NCI-H510A (cell line): ENCODE measurements around the gene NOC2L.
"Not testable (repeated sequence)": the region's sequence is repeated elsewhere in the genome, so short reads cannot be mapped to it uniquely, and the experiment has no call there.

Source experiments
- DNase-seq: peaks from one replicate; lab custom pipeline; 2025; lab: John Stamatoyannopoulos, UW

The NOC2L gene

GRCh38 chr1:958823-959730, at the start of gene NOC2L:
NOC2L (minus strand) TSS chr1:959256; CDS start chr1:959240, 16 bp downstream.
- peak; percentile 56 for DNase-seq

DNA sequence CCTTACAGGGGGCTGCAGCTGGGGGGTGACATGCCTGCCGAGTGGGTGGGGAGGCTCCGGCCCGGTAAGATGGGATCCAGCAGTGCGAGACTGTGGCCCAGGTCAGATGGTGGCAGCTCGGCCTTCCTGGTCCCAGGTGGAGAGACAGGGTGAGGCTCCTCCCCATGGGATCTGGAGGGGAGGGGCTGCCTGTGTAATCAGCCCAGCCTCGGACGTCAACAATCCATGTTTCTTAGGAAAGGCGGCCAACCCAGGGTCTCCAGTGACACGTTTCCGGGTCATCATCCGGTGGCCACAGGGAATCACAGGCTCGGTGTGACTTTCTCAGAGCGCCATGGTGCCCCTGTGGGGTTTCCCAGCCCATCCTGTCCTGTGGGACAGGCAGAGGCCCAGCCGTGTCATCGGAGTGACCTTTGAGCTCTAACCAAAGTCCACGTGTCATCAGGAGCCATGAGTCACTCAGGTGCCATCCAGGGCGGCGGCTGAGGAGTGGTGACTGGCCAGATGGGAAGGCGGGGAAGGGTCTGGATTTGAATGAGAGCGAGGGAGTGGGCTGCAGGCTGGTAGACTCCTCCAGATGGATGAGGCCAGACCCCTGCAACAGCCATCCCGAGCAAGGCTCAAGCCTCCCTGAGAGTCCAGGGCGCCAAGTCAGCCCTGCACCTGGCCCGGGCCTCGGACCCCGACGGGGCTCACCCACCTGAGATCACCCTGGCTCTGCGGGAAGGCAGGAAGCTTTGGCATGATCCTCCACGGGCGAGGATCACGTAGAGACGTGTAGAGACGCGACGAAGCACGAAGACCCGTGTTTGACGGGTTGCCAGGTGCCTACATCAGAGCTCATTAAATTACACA, 47.5 kb upstream of the NOC2L start:
- DNase-seq, result no peak

GRCh38 chr1:1005774-1006304, 46.8 kb upstream of the NOC2L start:
- no peak for DNase-seq

DNA sequence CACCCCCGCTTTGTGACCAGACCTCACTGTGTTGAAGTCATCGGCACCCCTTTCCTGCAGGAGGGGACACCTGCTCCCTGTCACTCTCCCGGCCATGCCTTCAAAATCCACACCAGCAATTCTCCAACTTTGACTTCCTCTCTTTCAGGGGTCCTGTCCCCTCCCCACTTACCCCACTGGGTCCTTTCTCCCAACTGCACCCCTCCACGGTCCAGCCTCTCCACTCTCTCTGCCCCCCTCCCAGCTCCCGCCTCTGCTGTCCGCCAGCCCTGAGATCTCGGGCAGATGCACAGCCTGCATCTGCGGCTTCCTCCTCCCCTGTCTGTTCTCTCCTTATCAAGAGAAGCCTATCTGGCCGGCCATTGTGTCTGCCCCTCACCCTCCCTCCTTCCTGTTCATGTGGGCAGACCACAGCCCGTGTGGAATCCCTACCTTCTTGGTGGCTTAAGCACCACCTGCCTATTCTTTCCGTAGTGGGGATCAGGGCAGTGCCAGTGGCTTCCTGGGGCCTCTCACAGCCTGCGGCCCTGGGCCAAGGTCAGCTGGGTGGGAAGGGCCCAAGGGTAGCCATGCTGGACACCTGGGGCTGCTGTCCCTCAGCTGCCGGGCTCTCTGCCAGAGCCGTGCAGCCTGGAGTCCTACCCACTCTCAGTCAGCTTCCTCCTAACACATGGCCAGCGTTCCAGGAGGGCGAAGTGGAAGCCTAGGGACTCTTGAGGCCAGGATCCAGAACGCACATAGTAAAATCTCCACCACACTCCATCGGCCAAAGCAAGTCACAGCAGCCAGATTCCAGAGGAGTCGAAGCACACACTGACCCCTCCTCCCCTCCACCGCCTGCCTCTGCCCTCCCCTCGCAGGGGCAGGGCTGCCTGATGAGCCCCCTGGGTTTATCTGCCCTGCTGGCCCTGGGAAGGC, 46.0 kb upstream of the NOC2L start:
- no peak for DNase-seq

- no peak for DNase-seq
Observed at GRCh38 chr1:1004420-1004779, 45.3 kb upstream of the NOC2L start.

DNA sequence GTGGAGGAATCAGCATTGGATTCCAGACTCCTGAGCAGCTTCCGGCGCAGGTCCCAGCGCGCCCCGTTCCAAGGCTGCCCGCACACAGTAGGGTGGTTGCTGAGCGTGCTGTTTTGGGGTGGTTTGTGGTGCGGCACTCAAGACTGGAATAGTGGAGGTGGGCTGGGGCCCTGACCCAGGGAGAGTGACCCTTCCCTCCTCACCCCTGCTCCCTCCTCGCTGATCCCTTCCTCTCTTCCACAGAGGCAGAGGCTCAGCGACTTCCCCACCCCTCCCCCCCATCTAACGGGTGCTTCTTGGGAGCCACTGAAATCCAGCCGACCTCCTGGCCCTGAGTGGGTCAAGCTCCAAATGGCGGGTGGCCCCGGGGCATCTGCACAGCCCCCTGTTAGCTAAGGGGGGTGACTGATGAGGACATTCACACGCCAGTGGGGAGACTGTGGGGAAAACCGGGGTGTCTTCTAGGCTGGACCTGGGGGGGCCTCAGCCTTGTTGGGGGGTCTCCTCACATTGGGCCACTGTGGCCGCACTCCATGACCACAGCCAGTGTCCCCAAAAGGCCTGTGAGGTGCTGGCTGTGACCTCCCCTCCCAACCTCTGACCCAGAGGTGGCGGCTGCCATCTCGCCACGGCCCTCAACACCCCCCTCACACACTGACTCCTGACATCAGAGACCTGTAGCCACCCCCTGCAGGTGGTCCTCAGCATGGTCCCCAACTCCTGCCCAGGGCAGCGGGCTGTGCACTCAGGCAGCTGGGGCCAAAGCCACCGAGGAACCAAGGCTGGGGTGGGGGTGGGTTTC, 44.8 kb upstream of the NOC2L start:
- no peak for DNase-seq

DNA sequence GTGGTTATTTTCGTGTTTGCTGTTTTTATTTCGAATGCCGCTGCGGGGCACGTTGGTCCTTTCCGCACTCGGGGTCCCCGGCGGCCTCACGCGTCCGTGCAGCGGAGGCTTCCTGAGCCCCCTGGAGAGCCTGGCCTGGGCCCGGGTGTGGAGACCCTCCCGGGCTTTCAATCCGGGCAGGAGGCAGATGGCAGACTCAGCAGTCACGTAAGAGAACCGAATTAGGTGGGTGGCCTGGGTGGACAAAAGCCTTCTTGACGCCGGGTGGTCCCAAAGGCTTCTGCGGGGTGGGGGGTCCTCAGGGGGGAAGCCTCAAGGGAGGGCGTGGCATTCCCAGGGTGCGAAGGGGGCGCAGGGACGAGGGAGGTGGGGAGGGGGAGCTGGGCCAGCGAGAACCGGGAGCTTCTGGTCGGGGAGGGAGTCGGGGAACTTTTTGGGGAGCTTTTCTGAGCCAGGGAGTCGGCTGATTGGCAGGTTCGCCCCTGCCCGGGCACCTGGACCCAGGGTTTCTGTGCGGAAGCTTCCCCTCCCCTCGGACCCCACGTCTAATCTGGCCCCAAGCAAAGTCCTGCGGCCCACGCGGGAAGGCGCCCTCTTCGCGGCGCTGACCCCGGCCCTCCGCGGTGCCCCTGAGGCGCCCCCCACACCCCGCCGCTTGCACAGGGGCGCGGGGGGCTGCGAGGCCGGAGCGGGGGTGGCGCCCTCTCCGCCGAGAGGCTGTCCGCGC, 42.2 kb upstream of the NOC2L start:
- DNase-seq, result no peak

- DNase-seq, result peak; percentile 90
Observed at GRCh38 chr1:1000357-1001056, 41.5 kb upstream of the NOC2L start.

GRCh38 chr1:999725-1000356, 40.8 kb upstream of the NOC2L start, which contains the start of gene HES4:
HES4 (minus strand) TSS chr1:1000097; CDS start chr1:999973, 124 bp downstream.
- DNase-seq, result peak; percentile 96

- peak; percentile 43 for DNase-seq
Observed at GRCh38 chr1:998995-999724, 40.1 kb upstream of the NOC2L start.

GRCh38 chr1:998745-998994, 39.6 kb upstream of the NOC2L start:
- no peak for DNase-seq

- no peak for DNase-seq
Observed at GRCh38 chr1:997993-998744, 39.1 kb upstream of the NOC2L start.

DNA sequence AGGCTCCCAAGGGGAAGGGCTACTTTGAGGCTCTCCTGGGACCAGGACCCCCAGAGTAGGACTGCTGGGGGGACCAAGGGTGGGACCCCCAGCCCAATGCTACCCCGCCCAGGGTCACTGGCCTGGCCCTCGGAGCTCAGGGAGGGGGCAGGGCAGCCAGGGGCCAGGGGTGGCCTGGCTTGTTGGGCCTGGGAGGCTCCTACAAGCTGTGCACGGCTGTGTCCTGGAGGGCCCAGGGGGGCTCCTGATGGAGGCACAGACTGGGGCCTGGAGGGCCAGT, 38.6 kb upstream of the NOC2L start:
- DNase-seq, result no peak

DNA sequence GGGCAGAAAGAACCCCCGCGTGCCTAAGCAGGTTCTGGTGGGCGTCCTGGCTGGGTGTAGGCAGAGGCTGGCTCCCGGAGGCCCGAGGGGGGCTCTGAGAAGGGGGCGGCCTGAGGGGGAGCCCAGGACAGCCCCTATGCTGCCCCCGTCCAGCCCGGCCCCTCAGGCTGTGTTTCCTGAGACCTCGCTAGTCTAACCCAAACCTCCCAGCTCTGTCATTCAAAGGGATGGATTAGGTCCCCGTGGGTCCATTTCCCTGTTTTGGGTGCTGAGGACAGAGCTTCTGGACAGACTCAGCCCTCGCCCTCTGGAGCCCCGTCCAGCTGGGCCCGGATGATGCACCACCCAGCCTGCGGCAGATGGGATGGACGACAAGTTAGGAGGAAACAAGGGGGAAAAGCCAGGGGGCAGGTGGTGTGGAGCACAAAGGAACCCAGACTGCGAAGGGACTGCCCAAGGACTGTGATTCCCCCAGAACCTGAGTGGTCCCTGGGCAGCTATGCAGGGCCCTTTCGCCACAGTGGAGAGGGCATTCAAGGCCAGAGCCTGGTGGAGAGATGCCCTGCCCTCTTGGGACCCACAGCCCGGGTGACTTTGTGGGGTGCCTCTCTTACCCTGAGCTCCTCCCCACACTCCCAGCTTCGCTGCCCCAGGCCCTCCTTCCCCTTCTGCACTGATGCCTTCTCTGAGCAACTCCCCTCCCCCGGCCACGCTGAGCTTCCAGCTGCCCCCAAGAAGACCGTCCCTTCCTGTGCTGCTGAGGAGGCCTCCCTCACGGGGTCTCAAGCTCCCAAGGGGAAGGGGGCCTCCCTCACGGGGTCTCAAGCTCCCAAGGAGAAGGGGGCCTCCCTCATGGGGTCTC, 38.0 kb upstream of the NOC2L start:
- DNase-seq, result no peak

DNA sequence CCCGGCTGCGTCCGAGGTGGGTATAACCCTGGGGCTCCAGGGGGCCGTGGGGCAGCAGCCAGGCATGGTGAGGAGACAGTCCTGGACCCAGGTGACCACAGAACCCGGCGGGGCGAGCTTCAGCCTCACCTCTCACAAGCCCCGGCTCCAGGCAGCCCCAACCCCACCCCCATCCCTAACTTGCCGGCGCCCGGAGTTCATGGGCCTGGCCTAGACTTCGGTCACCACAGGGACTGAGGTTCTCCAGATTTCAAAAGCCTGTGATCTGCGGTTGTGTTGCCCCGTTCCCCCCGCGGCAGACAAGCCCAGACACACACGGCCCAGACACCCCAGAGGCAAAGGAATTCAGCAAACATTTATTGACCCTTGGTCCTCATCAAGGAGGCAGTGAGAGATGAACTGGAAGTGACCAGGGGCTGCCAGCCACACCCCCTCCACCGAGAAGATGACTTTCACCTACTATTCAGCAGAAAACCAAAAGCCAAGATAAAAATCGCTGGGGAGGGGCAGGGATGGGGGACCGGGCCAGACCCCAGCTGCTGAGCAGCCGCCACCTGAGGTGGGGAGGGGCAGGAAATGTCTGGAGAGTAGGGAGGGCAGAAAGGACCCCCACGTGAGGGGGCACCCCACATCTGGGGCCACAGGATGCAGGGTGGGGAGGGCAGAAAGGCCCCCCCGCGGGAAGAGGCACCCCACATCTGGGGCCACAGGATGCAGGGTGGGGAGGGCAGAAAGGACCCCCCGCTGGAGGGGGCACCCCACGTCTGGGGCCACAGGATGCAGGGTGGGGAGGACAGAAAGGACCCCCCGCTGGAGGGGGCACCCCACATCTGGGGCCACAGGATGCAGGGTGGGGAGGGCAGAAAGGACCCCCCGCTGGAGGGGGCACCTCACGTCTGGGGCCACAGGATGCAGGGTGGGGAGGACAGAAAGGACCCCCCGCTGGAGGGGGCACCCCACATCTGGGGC, 36.9 kb upstream of the NOC2L start:
- no peak for DNase-seq

DNA sequence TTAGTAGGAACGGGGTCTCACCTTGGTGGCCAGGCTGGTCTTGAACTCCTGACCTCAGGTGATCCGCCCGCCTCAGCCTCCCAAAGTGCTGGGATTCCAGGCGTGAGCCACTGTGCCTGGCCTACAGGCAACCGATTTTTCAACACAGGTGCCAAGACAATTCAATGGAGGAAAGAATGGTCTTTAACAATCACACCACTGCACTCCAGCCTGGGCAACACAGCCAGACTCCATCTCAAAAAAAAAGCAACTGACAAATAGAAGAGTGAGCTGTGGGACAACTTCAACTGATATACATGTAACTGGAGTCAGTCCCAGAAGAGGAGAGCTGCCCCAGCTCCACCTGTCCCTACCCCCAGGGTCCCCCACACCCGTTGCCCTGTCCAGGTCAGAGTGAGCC, 35.5 kb upstream of the NOC2L start:
- DNase-seq, result not testable (repeated sequence)
